GM23338 (cell line): ENCODE results near the gene UCN.

Experiments used
- CREB1 ChIP-seq: fragments of 250-450 bp; sonication (Bioruptor Pico); IDR thresholded peaks from 2 replicates; pipeline ENCODE4 v1.5.0; 2020; ENCODE audit warnings: low read depth, mild to moderate bottlenecking, moderate library complexity
- EZH2 ChIP-seq: fragments of 200-600 bp; sonication (generic); IDR thresholded peaks from one replicate; pipeline ENCODE4 v1.8.0; 2017; ENCODE audit warnings: antibody characterized with exemption, mild to moderate bottlenecking, low read depth; ENCODE audit not compliant: unreplicated experiment
- EZH2phosphoT487 ChIP-seq: fragments of 200-600 bp; sonication (generic); IDR thresholded peaks from one replicate; pipeline ENCODE4 v1.8.1; 2018; ENCODE audit warnings: antibody characterized with exemption; ENCODE audit not compliant: unreplicated experiment
- JUNB ChIP-seq: IDR thresholded peaks from one replicate; pipeline ENCODE4 v1.6.1; 2016; ENCODE audit warnings: antibody characterized with exemption; ENCODE audit not compliant: unreplicated experiment
- NANOG ChIP-seq: IDR thresholded peaks from 2 replicates; pipeline ENCODE4 v1.6.1; 2016; ENCODE audit warnings: antibody characterized with exemption, borderline replicate concordance
- POLR2AphosphoS5 ChIP-seq: IDR thresholded peaks from 2 replicates; pipeline ENCODE4 v1.6.1; 2016; ENCODE audit warnings: antibody characterized with exemption, low read depth
- STAT1 ChIP-seq: IDR thresholded peaks from one replicate; pipeline ENCODE4 v1.6.1; 2016; ENCODE audit warnings: antibody characterized with exemption; ENCODE audit not compliant: unreplicated experiment
- ZNF114 ChIP-seq: fragments of 250-450 bp; sonication (Bioruptor Pico); IDR thresholded peaks from 2 replicates; pipeline ENCODE4 v1.5.0; 2020; ENCODE audit warnings: mild to moderate bottlenecking, moderate library complexity
- ZNF331 ChIP-seq: fragments of 250-450 bp; sonication (Bioruptor Pico); IDR thresholded peaks from 2 replicates; pipeline ENCODE4 v1.5.0; 2020; ENCODE audit warnings: low read depth, mild to moderate bottlenecking, moderate library complexity
- TF ChIP-seq, protein P1 (sequence below), 2 experiments: fragments of 200-600 bp in 1 of 2; sonication (generic) in 1 of 2; conservative IDR thresholded peaks; 2 replicates each; pipeline versions ENCODE4 v1.5.1 to v1.6.1; 2016 to 2017; ENCODE audit warnings: antibody characterized with exemption in 2 of 2, low read depth in 2 of 2, mild to moderate bottlenecking in 2 of 2, moderate library complexity in 1 of 2
- TF ChIP-seq, protein P2 (sequence below): IDR thresholded peaks from one replicate; pipeline ENCODE4 v1.6.1; 2018; ENCODE audit warnings: antibody characterized with exemption; ENCODE audit not compliant: unreplicated experiment
- TF ChIP-seq, protein P3 (sequence below): IDR thresholded peaks from 2 replicates; pipeline ENCODE4 v1.6.1; 2016; ENCODE audit warnings: antibody characterized with exemption
- TF ChIP-seq, protein P4 (sequence below): fragments of 250-450 bp; sonication (Bioruptor Pico); IDR thresholded peaks from 2 replicates; pipeline ENCODE4 v1.5.0; 2020; ENCODE audit warnings: mild to moderate bottlenecking, moderate library complexity

DNA sequence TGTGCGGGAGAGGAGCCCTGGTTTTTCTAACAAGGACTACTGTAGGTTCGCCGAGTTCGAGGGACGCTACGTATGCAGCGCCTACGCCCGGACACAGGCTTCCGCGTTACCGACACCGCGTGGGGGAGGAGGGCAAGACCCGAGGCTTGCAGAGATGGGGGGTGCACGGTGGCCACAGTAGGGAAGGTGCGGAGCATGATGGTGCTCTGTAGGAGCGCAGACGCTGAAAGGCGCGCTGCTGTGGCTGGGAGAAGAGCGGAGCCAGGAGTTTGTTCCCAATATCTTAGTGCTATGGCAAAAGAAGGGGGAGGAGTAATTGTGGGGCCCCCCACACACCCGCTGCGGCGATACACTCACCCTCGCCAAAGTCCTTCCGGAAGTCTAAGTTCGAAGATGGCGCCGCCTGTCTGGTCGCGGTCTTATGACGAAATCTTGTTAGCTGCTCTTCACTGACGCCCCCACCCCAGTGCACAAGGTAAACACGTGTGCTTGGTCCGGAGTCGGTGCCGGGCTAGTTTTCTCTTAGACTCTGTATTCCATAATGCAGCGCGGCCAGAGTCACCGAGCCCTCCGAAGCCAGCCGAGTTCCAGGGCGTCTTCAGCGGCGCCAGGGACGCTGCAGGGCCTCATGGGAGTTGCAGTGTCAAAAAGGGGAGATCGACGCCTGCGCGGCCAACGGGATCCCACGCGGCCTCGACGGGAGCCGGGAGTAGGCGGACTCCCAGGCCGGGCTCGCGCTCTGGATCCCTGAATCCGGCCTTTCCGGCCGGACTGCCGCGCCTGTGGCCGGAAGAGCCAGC is 48.3 kb upstream of the UCN start, which contains the start of gene GTF3C2:
- TF ChIP-seq, protein P1, sequence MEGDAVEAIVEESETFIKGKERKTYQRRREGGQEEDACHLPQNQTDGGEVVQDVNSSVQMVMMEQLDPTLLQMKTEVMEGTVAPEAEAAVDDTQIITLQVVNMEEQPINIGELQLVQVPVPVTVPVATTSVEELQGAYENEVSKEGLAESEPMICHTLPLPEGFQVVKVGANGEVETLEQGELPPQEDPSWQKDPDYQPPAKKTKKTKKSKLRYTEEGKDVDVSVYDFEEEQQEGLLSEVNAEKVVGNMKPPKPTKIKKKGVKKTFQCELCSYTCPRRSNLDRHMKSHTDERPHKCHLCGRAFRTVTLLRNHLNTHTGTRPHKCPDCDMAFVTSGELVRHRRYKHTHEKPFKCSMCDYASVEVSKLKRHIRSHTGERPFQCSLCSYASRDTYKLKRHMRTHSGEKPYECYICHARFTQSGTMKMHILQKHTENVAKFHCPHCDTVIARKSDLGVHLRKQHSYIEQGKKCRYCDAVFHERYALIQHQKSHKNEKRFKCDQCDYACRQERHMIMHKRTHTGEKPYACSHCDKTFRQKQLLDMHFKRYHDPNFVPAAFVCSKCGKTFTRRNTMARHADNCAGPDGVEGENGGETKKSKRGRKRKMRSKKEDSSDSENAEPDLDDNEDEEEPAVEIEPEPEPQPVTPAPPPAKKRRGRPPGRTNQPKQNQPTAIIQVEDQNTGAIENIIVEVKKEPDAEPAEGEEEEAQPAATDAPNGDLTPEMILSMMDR (conservative IDR thresholded peaks at IDR 0.05; ENCODE audit: low read depth in 2 of 2): no peak
- TF ChIP-seq EZH2 (no peak), EZH2phosphoT487 (no peak), CREB1 (CRISPR knock-in tag) (peak; percentile 96), POLR2AphosphoS5 (peak; percentile 47; the same call in 1 of the 2 replicates), NANOG (no peak), ZNF331 (CRISPR knock-in tag) (no peak), JUNB (no peak), STAT1 (no peak), ZNF114 (CRISPR knock-in tag) (no peak)
- TF ChIP-seq, protein P2, sequence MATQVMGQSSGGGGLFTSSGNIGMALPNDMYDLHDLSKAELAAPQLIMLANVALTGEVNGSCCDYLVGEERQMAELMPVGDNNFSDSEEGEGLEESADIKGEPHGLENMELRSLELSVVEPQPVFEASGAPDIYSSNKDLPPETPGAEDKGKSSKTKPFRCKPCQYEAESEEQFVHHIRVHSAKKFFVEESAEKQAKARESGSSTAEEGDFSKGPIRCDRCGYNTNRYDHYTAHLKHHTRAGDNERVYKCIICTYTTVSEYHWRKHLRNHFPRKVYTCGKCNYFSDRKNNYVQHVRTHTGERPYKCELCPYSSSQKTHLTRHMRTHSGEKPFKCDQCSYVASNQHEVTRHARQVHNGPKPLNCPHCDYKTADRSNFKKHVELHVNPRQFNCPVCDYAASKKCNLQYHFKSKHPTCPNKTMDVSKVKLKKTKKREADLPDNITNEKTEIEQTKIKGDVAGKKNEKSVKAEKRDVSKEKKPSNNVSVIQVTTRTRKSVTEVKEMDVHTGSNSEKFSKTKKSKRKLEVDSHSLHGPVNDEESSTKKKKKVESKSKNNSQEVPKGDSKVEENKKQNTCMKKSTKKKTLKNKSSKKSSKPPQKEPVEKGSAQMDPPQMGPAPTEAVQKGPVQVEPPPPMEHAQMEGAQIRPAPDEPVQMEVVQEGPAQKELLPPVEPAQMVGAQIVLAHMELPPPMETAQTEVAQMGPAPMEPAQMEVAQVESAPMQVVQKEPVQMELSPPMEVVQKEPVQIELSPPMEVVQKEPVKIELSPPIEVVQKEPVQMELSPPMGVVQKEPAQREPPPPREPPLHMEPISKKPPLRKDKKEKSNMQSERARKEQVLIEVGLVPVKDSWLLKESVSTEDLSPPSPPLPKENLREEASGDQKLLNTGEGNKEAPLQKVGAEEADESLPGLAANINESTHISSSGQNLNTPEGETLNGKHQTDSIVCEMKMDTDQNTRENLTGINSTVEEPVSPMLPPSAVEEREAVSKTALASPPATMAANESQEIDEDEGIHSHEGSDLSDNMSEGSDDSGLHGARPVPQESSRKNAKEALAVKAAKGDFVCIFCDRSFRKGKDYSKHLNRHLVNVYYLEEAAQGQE: no peak
- TF ChIP-seq, protein P3, sequence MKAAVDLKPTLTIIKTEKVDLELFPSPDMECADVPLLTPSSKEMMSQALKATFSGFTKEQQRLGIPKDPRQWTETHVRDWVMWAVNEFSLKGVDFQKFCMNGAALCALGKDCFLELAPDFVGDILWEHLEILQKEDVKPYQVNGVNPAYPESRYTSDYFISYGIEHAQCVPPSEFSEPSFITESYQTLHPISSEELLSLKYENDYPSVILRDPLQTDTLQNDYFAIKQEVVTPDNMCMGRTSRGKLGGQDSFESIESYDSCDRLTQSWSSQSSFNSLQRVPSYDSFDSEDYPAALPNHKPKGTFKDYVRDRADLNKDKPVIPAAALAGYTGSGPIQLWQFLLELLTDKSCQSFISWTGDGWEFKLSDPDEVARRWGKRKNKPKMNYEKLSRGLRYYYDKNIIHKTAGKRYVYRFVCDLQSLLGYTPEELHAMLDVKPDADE: peak; percentile 83
- TF ChIP-seq, protein P4, sequence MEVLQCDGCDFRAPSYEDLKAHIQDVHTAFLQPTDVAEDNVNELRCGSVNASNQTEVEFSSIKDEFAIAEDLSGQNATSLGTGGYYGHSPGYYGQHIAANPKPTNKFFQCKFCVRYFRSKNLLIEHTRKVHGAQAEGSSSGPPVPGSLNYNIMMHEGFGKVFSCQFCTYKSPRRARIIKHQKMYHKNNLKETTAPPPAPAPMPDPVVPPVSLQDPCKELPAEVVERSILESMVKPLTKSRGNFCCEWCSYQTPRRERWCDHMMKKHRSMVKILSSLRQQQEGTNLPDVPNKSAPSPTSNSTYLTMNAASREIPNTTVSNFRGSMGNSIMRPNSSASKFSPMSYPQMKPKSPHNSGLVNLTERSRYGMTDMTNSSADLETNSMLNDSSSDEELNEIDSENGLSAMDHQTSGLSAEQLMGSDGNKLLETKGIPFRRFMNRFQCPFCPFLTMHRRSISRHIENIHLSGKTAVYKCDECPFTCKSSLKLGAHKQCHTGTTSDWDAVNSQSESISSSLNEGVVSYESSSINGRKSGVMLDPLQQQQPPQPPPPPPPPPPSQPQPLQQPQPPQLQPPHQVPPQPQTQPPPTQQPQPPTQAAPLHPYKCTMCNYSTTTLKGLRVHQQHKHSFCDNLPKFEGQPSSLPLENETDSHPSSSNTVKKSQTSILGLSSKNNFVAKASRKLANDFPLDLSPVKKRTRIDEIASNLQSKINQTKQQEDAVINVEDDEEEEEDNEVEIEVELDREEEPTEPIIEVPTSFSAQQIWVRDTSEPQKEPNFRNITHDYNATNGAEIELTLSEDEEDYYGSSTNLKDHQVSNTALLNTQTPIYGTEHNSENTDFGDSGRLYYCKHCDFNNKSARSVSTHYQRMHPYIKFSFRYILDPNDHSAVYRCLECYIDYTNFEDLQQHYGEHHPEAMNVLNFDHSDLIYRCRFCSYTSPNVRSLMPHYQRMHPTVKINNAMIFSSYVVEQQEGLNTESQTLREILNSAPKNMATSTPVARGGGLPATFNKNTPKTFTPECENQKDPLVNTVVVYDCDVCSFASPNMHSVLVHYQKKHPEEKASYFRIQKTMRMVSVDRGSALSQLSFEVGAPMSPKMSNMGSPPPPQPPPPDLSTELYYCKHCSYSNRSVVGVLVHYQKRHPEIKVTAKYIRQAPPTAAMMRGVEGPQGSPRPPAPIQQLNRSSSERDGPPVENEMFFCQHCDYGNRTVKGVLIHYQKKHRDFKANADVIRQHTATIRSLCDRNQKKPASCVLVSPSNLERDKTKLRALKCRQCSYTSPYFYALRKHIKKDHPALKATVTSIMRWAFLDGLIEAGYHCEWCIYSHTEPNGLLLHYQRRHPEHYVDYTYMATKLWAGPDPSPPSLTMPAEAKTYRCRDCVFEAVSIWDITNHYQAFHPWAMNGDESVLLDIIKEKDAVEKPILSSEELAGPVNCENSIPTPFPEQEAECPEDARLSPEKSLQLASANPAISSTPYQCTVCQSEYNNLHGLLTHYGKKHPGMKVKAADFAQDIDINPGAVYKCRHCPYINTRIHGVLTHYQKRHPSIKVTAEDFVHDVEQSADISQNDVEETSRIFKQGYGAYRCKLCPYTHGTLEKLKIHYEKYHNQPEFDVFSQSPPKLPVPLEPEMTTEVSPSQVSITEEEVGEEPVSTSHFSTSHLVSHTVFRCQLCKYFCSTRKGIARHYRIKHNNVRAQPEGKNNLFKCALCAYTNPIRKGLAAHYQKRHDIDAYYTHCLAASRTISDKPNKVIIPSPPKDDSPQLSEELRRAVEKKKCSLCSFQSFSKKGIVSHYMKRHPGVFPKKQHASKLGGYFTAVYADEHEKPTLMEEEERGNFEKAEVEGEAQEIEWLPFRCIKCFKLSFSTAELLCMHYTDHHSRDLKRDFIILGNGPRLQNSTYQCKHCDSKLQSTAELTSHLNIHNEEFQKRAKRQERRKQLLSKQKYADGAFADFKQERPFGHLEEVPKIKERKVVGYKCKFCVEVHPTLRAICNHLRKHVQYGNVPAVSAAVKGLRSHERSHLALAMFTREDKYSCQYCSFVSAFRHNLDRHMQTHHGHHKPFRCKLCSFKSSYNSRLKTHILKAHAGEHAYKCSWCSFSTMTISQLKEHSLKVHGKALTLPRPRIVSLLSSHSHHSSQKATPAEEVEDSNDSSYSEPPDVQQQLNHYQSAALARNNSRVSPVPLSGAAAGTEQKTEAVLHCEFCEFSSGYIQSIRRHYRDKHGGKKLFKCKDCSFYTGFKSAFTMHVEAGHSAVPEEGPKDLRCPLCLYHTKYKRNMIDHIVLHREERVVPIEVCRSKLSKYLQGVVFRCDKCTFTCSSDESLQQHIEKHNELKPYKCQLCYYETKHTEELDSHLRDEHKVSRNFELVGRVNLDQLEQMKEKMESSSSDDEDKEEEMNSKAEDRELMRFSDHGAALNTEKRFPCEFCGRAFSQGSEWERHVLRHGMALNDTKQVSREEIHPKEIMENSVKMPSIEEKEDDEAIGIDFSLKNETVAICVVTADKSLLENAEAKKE (CRISPR knock-in tag): no peak
